Measurements from ENCODE around the gene ARHGAP32.

Gene ARHGAP32

DNA sequence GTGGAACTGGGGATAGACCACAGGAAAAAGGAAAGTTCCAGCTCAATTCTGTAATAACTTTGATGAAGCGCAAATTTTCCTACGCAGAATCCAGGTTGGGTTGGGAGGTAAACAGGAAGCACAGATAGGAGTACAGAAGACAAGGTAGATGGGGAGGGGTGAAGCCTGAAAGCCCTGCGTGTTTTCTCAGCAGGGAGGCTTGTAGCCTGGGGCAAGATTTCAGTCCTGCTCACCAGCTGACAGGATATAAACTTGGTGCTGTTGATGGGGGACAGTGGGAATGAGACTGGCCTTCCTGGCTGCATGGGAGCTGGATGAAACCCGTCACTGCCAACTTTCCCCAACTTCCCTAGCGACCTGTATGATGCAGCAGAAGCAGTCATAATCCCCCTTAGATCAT lies 114.9 kb downstream of the ARHGAP32 start:
- no peaks in the 10 kb centered on the region for H3K36me3 ChIP-seq (ENCODE audit: low read length)
- H3K4me2 ChIP-seq (ENCODE audit: low read depth, low read length, poor library complexity, severe bottlenecking): no peak overlapping the region
- H4K20me1 ChIP-seq (ENCODE audit: low read depth, low read length): no peaks in the 10 kb centered on the region
- H3K9ac ChIP-seq (ENCODE audit: low read length): no peak overlapping the region
- TF ChIP-seq CTCF (IDR thresholded peaks at IDR 0.05; ENCODE audit: insufficient read depth, low read length, poor library complexity, severe bottlenecking): no peak
- TF ChIP-seq EZH2phosphoT487 (conservative IDR thresholded peaks at IDR 0.05; ENCODE audit: low read length): no peak
- no peaks in the 10 kb centered on the region for H3K9me3 ChIP-seq (ENCODE audit: insufficient read depth, low read length)
- no peaks in the 10 kb centered on the region for H3F3A ChIP-seq (ENCODE audit: insufficient read depth)
- no peaks in the 10 kb centered on the region for H3K9me2 ChIP-seq (replicated peaks; ENCODE audit: insufficient read depth, low read length)
- no peaks in the 10 kb centered on the region for H3K79me2 ChIP-seq (ENCODE audit: insufficient read depth, low read length)
- no peaks in the 10 kb centered on the region for H3K27me3 ChIP-seq (ENCODE audit: low read length)
- H2AFZ ChIP-seq (ENCODE audit: low read depth, low read length, severe bottlenecking): no peak overlapping the region
- H3K4me3 ChIP-seq (ENCODE audit: insufficient read depth, low read length, poor library complexity, severe bottlenecking): no peak overlapping the region
- no peak overlapping the region for H3K27ac ChIP-seq (ENCODE audit: low read depth, low read length)

DNA sequence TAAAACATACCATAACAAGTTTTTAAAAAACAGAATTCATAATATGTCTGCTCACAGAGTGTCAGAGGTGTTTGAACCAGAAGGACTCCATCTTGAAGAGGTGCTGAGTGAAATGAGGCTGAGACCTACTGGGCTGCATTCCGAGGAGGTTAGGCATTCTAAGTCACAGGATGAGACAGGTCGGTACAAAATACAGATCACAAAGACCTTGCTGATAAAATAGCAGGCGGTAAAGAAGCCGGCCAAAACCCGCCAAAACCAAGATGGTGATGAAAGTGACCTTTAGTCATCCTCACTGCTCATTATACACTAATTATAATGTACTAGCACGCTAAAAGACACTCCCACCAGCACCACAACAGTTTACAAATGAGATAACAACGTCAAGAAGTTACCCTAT lies 116.4 kb downstream of the ARHGAP32 start:
- no peak overlapping the region for H2AFZ ChIP-seq (ENCODE audit: low read depth, low read length, severe bottlenecking)
- H3K9me3 ChIP-seq (ENCODE audit: insufficient read depth, low read length): no peaks in the 10 kb centered on the region
- H3K79me2 ChIP-seq (ENCODE audit: insufficient read depth, low read length): no peaks in the 10 kb centered on the region
- no peak for TF ChIP-seq CTCF (IDR thresholded peaks at IDR 0.05; ENCODE audit: insufficient read depth, low read length, poor library complexity, severe bottlenecking)
- TF ChIP-seq EZH2phosphoT487 (conservative IDR thresholded peaks at IDR 0.05; ENCODE audit: low read length): no peak
- no peak overlapping the region for H3K9ac ChIP-seq (ENCODE audit: low read length)
- H3K9me2 ChIP-seq (replicated peaks; ENCODE audit: insufficient read depth, low read length): no peaks in the 10 kb centered on the region
- no peaks in the 10 kb centered on the region for H3K27me3 ChIP-seq (ENCODE audit: low read length)
- no peaks in the 10 kb centered on the region for H4K20me1 ChIP-seq (ENCODE audit: low read depth, low read length)
- no peaks in the 10 kb centered on the region for H3K36me3 ChIP-seq (ENCODE audit: low read length)
- no peak overlapping the region for H3K4me3 ChIP-seq (ENCODE audit: insufficient read depth, low read length, poor library complexity, severe bottlenecking)
- H3F3A ChIP-seq (ENCODE audit: insufficient read depth): no peaks in the 10 kb centered on the region
- no peak overlapping the region for H3K27ac ChIP-seq (ENCODE audit: low read depth, low read length)
- no peak overlapping the region for H3K4me2 ChIP-seq (ENCODE audit: low read depth, low read length, poor library complexity, severe bottlenecking)

- H3K9me3 ChIP-seq (ENCODE audit: insufficient read depth, low read length): no peaks in the 10 kb centered on the region
- no peaks in the 10 kb centered on the region for H3K36me3 ChIP-seq (ENCODE audit: low read length)
- H4K20me1 ChIP-seq (ENCODE audit: low read depth, low read length): no peaks in the 10 kb centered on the region
- no peak for TF ChIP-seq EZH2phosphoT487 (conservative IDR thresholded peaks at IDR 0.05; ENCODE audit: low read length)
- H3K27ac ChIP-seq (ENCODE audit: low read depth, low read length): no peak overlapping the region
- H3K79me2 ChIP-seq (ENCODE audit: insufficient read depth, low read length): no peaks in the 10 kb centered on the region
- H3K9me2 ChIP-seq (replicated peaks; ENCODE audit: insufficient read depth, low read length): no peaks in the 10 kb centered on the region
- H3K4me3 ChIP-seq (ENCODE audit: insufficient read depth, low read length, poor library complexity, severe bottlenecking): no peak overlapping the region
- no peaks in the 10 kb centered on the region for H3F3A ChIP-seq (ENCODE audit: insufficient read depth)
- H3K27me3 ChIP-seq (ENCODE audit: low read length): no peaks in the 10 kb centered on the region
- H2AFZ ChIP-seq (ENCODE audit: low read depth, low read length, severe bottlenecking): no peak overlapping the region
- H3K4me2 ChIP-seq (ENCODE audit: low read depth, low read length, poor library complexity, severe bottlenecking): no peak overlapping the region
- no peak overlapping the region for H3K9ac ChIP-seq (ENCODE audit: low read length)
Observed at GRCh38 chr11:129067454-129067853, 124.7 kb downstream of the ARHGAP32 start.

DNA sequence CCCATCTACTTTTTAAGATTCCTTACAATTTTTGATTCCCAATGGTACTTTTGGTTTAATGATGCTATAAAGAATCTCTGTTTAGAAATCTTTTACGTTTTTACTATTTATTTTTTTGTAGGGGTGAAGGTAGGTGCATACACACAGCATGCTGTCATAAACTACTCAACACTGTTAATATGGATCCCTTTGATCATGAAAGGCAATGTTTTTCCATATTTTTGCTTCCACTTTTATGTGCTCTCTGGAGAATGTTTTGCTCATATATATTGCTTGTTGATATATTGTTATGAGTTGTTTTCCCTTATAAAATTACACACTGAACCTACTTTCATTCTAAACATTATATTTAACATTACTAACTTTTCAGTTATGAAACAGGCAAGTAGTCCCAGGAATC lies 125.9 kb downstream of the ARHGAP32 start:
- Histone ChIP-seq H4K20me1 (ENCODE audit: low read depth, low read length) (no peaks in the 10 kb centered on the region), H3K4me2 (ENCODE audit: low read depth, low read length, poor library complexity, severe bottlenecking) (no peak overlapping the region), H3K4me3 (ENCODE audit: insufficient read depth, low read length, poor library complexity, severe bottlenecking) (no peak overlapping the region), H3K9me2 (replicated peaks; ENCODE audit: insufficient read depth, low read length) (no peaks in the 10 kb centered on the region), H3K79me2 (ENCODE audit: insufficient read depth, low read length) (no peaks in the 10 kb centered on the region), H3K9me3 (ENCODE audit: insufficient read depth, low read length) (no peaks in the 10 kb centered on the region), H3F3A (ENCODE audit: insufficient read depth) (no peaks in the 10 kb centered on the region), H3K27me3 (ENCODE audit: low read length) (no peaks in the 10 kb centered on the region), H3K27ac (ENCODE audit: low read depth, low read length) (no peak overlapping the region), H2AFZ (ENCODE audit: low read depth, low read length, severe bottlenecking) (no peak overlapping the region), H3K9ac (ENCODE audit: low read length) (no peak overlapping the region), H3K36me3 (ENCODE audit: low read length) (no peaks in the 10 kb centered on the region)
- TF ChIP-seq CTCF (IDR thresholded peaks at IDR 0.05; ENCODE audit: insufficient read depth, low read length, poor library complexity, severe bottlenecking) (no peak), EZH2phosphoT487 (conservative IDR thresholded peaks at IDR 0.05; ENCODE audit: low read length) (no peak)
